CD14-positive monocyte (primary cell): ENCODE data around the gene MIOX. TPM values are rescaled to one million over a fixed set of nuclear protein-coding genes. Genes with fewer than 3 reads are reported as not detected.

Experiments used
- DNase-seq, 3 donors: peaks; one replicate each; pipeline ENCODE4 v3.0.0-alpha.2; 2011 to 2022
- H2AFZ ChIP-seq: 2 replicates; pipeline ENCODE4 v1.6.0; 2012; ENCODE audit warnings: mild to moderate bottlenecking, low read depth, low read length, inconsistent platforms; ENCODE audit not compliant: insufficient read depth, poor library complexity, severe bottlenecking
- H3K27ac ChIP-seq, 2 donors: 1 replicate in 1 of 2; 2 replicates in 1 of 2; pipeline ENCODE4 v1.5.1; 2012 to 2013; ENCODE audit warnings: low read length in 2 of 2, control low read depth in 1 of 2, inconsistent platforms in 1 of 2, low read depth in 1 of 2, mild to moderate bottlenecking in 1 of 2
- H3K27me3 ChIP-seq, 2 donors: one replicate each; pipeline versions ENCODE4 v1.6.0 to v1.6.1; 2011 to 2013; ENCODE audit warnings: low read length in 2 of 2; ENCODE audit not compliant: control insufficient read depth in 2 of 2, insufficient read depth in 2 of 2
- H3K36me3 ChIP-seq, 2 donors: replicated peaks in 1 of 2; 1 replicate in 1 of 2; 2 replicates in 1 of 2; pipeline versions ENCODE4 v1.5.1 to v1.6.1; 2012 to 2013; ENCODE audit warnings: low read length in 2 of 2, control low read depth in 1 of 2, inconsistent platforms in 1 of 2, mild to moderate bottlenecking in 1 of 2; ENCODE audit not compliant: insufficient read depth in 2 of 2, control insufficient read depth in 1 of 2
- H3K4me1 ChIP-seq, 2 donors: 1 replicate in 1 of 2; 2 replicates in 1 of 2; pipeline versions ENCODE4 v1.5.1 to v1.6.1; 2012 to 2013; ENCODE audit warnings: low read length in 2 of 2, control low read depth in 1 of 2, inconsistent platforms in 1 of 2, mild to moderate bottlenecking in 1 of 2, moderate library complexity in 1 of 2; ENCODE audit not compliant: insufficient read depth in 2 of 2, control insufficient read depth in 1 of 2
- H3K4me2 ChIP-seq: replicated peaks from 2 replicates; pipeline ENCODE3; 2012; ENCODE audit warnings: low read length, moderate library complexity, mild to moderate bottlenecking; ENCODE audit not compliant: poor library complexity, severe bottlenecking; ENCODE audit errors: extremely low read depth
- H3K4me3 ChIP-seq, 3 experiments: fragments of 200-600 bp in 1 of 3; sonication (generic) in 1 of 3; replicated peaks in 1 of 3; 1 replicate in 2 of 3; 2 replicates in 1 of 3; pipeline ENCODE4 v1.5.1; 2011 to 2013; ENCODE audit warnings: low read length in 3 of 3, mild to moderate bottlenecking in 3 of 3, control low read depth in 2 of 3, low read depth in 2 of 3, inconsistent platforms in 1 of 3, moderate library complexity in 1 of 3
- H3K79me2 ChIP-seq: 2 replicates; pipeline ENCODE4 v1.6.0; 2012; ENCODE audit warnings: mild to moderate bottlenecking, control low read depth, inconsistent platforms, low read length, moderate library complexity; ENCODE audit not compliant: insufficient read depth
- H3K9ac ChIP-seq: 2 replicates; pipeline ENCODE4 v1.6.0; 2017; ENCODE audit warnings: low read length, mild to moderate bottlenecking; ENCODE audit not compliant: insufficient read depth, poor library complexity, severe bottlenecking
- H3K9me3 ChIP-seq, 2 donors: replicated peaks in 1 of 2; 1 replicate in 1 of 2; 2 replicates in 1 of 2; pipeline versions ENCODE4 v1.5.1 to v1.6.1; 2012 to 2013; ENCODE audit warnings: low read length in 2 of 2, control low read depth in 1 of 2; ENCODE audit not compliant: control insufficient read depth in 1 of 2, insufficient read depth in 1 of 2
- H4K20me1 ChIP-seq: 2 replicates; pipeline ENCODE4 v1.6.0; 2012; ENCODE audit warnings: mild to moderate bottlenecking, low read length, control low read depth, moderate library complexity; ENCODE audit not compliant: insufficient read depth
- H3K27ac Mint-ChIP-seq, 7 donors: one replicate each; pipeline ENCODE4 v1.8.0; 2020; ENCODE audit warnings: mild to moderate bottlenecking in 7 of 7, mixed read lengths in 7 of 7, moderate library complexity in 6 of 7, inconsistent platforms in 2 of 7
- H3K27me3 Mint-ChIP-seq, 3 donors: one replicate each; pipeline ENCODE4 v1.8.0; 2021 to 2022; ENCODE audit warnings: low read depth in 3 of 3, mild to moderate bottlenecking in 3 of 3, mixed read lengths in 3 of 3, moderate library complexity in 3 of 3, inconsistent platforms in 1 of 3
- H3K36me3 Mint-ChIP-seq, 2 donors: one replicate each; pipeline ENCODE4 v1.8.0; 2020; ENCODE audit warnings: mixed read lengths in 2 of 2, inconsistent platforms in 1 of 2, mild to moderate bottlenecking in 1 of 2
- H3K4me1 Mint-ChIP-seq: one replicate; pipeline ENCODE4 v1.8.0; 2020; ENCODE audit warnings: mild to moderate bottlenecking, mixed read lengths
- H3K4me3 Mint-ChIP-seq, 2 donors: one replicate each; pipeline ENCODE4 v1.8.0; 2020; ENCODE audit warnings: mild to moderate bottlenecking in 2 of 2, mixed read lengths in 2 of 2, moderate library complexity in 1 of 2
- H3K9me3 Mint-ChIP-seq, 7 donors: one replicate each; pipeline ENCODE4 v1.8.0; 2020 to 2022; ENCODE audit warnings: mixed read lengths in 7 of 7, mild to moderate bottlenecking in 6 of 7, moderate library complexity in 6 of 7, inconsistent platforms in 2 of 7
- WGBS: methylation state at CpG from one replicate; pipeline ENCODE4 v1.1.5; 2013; ENCODE audit warnings: missing lambda C conversion rate; ENCODE audit not compliant: insufficient coverage; 5-methylcytosine and 5-hydroxymethylcytosine counted together
- intact Hi-C, 2 donors: fragments of 100-400 bp; cut with micrococcal nuclease; formaldehyde crosslinking; loops; one replicate each; pipeline versions ENCODE4 v1.15.0 to v1.15.1; 2023
- polyA plus RNA-seq, 3 donors: library from polyadenylated mRNA; depleted of rRNA in 1 of 3; unstranded in 2 of 3; stranded (reverse) in 1 of 3; fragments of 300-500 nt in 2 of 3; fragments of >200 nt in 1 of 3; fragmentation: Illumina TruSeq in 2 of 3; gene quantifications; 1 replicate in 2 of 3; 2 replicates in 1 of 3; pipeline ENCODE4 v1.2.3, GENCODE V29; 2012 to 2021
- TF ChIP-seq, protein P1 (sequence below): fragments of 200-600 bp; IDR thresholded peaks from one replicate; pipeline ENCODE4 v1.8.0; 2022; ENCODE audit warnings: antibody characterized with exemption, mild to moderate bottlenecking

Gene MIOX
- polyA plus RNA-seq, 3 donors: not detected

GRCh38 chr22:50483977-50484853 lies 2.4 kb upstream of the MIOX start:
- Mint-ChIP-seq H3K9me3 (peaks cover 0 to 12% (median 6%) of the 10 kb centered on the region in 7 donors), H3K4me3 (no peak overlapping the region), H3K4me1 (peaks cover 2% of the 10 kb centered on the region), H3K27me3 (peaks cover 26 to 59% (median 31%) of the 10 kb centered on the region in 3 donors), H3K36me3 (peaks cover 0 to 2% of the 10 kb centered on the region in 2 donors), H3K27ac (no peak overlapping the region)
- Histone ChIP-seq H4K20me1 (no peaks in the 10 kb centered on the region), H3K4me3 (no peak overlapping the region), H3K9me3 (no peaks in the 10 kb centered on the region), H3K27me3 (peaks cover 9 to 37% of the 10 kb centered on the region in 2 donors), H3K79me2 (no peaks in the 10 kb centered on the region), H3K27ac (no peak overlapping the region), H3K9ac (no peak overlapping the region), H3K4me1 (peaks cover 5 to 14% of the 10 kb centered on the region in 2 donors), H2AFZ (no peak overlapping the region), H3K36me3 (no peaks in the 10 kb centered on the region), H3K4me2 (no peak overlapping the region)
- DNase-seq: no peak
- TF ChIP-seq, protein P1, sequence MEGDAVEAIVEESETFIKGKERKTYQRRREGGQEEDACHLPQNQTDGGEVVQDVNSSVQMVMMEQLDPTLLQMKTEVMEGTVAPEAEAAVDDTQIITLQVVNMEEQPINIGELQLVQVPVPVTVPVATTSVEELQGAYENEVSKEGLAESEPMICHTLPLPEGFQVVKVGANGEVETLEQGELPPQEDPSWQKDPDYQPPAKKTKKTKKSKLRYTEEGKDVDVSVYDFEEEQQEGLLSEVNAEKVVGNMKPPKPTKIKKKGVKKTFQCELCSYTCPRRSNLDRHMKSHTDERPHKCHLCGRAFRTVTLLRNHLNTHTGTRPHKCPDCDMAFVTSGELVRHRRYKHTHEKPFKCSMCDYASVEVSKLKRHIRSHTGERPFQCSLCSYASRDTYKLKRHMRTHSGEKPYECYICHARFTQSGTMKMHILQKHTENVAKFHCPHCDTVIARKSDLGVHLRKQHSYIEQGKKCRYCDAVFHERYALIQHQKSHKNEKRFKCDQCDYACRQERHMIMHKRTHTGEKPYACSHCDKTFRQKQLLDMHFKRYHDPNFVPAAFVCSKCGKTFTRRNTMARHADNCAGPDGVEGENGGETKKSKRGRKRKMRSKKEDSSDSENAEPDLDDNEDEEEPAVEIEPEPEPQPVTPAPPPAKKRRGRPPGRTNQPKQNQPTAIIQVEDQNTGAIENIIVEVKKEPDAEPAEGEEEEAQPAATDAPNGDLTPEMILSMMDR: no peak
- intact Hi-C loops: no loop called here
- WGBS: 85% methylated on average over 24 of the region's 31 CpGs

- Mint-ChIP-seq H3K36me3 (no peaks in the 10 kb centered on the region), H3K27me3 (peaks cover 13 to 46% (median 19%) of the 10 kb centered on the region in 3 donors), H3K4me1 (peaks cover 2% of the 10 kb centered on the region), H3K4me3 (no peak overlapping the region), H3K27ac (peak overlapping the region in 1 of 7 donors; percentile 23), H3K9me3 (peaks cover 0 to 8% (median 2%) of the 10 kb centered on the region in 7 donors)
- intact Hi-C loops: no loop called here
- Histone ChIP-seq H4K20me1 (no peaks in the 10 kb centered on the region), H3K27ac (no peak overlapping the region), H3K9me3 (no peaks in the 10 kb centered on the region), H3K4me2 (no peak overlapping the region), H3K79me2 (no peaks in the 10 kb centered on the region), H3K4me3 (no peak overlapping the region), H3K4me1 (peaks cover 5 to 14% of the 10 kb centered on the region in 2 donors), H3K27me3 (peaks cover 7 to 26% of the 10 kb centered on the region in 2 donors), H2AFZ (no peak overlapping the region), H3K9ac (no peak overlapping the region), H3K36me3 (no peaks in the 10 kb centered on the region)
- no peak for DNase-seq
- 65% methylated on average over 29 of the region's 29 CpGs for WGBS
- TF ChIP-seq, protein P1: no peak
These were observed 1.2 kb upstream of the MIOX start for GRCh38 chr22:50485221-50486131.
